GM19328 (cell line): ENCODE measurements around the gene SLC8A1.
"Not testable (repeated sequence)": the region's sequence is repeated elsewhere in the genome, so short reads cannot be mapped to it uniquely, and the experiment has no call there.

Experiments used
- ATAC-seq: cut with Tn5 transposase; IDR thresholded peaks from one replicate; pipeline ENCODE4 v1.9.1; 2021; ENCODE audit warnings: mild to moderate bottlenecking, moderate library complexity; ENCODE audit not compliant: unreplicated experiment

Gene SLC8A1

GRCh38 chr2:40090044-40090443 is 361.8 kb downstream of the SLC8A1 start:
- ATAC-seq, result no peak

- no peak for ATAC-seq
Observed at GRCh38 chr2:40087927-40088326, 364.0 kb downstream of the SLC8A1 start.

- no peak for ATAC-seq
Observed at GRCh38 chr2:40087434-40087833, 364.5 kb downstream of the SLC8A1 start.

DNA sequence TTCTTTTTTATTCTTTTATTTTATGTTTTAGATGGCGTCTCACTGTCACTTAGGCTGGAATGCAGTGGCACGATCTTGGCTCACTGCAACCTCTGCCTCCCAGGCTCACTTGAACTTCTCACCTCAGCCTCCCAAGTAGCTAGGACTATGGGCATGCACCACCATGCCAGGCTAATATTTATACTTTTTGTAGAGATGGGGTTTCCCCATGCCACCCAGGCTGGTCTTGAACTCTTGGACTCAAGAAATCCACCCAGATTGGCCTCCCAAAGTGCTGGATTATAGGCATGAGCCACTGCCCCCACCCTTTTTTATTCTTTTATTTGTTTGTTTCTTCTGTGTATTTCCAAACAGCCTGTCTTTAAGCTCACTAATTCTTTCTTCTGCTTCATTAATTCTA is 366.1 kb downstream of the SLC8A1 start:
- no peak for ATAC-seq

DNA sequence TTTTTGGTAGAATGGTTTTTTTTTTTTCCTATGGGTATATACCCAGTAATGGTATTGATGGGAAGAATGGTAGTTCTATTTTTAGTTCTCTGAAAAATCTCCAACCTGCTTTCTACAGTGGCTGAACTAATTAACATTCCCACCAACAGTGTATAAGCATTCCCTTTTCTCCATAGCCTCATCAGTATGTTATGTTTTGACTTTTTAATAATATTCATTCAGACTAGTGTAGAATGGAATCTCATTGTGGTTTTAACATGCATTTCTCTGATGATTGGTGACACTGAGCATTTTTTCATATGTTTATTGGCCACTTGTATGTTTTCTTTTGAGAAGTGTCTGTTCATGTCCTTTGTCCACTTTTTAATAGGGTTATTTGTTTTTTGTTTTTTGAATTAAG is 378.6 kb downstream of the SLC8A1 start:
- ATAC-seq, result not testable (repeated sequence)

- ATAC-seq, result no peak
Observed at GRCh38 chr2:40072442-40073232, 379.3 kb downstream of the SLC8A1 start.

GRCh38 chr2:40062381-40062780 is 389.5 kb downstream of the SLC8A1 start:
- ATAC-seq, result no peak

DNA sequence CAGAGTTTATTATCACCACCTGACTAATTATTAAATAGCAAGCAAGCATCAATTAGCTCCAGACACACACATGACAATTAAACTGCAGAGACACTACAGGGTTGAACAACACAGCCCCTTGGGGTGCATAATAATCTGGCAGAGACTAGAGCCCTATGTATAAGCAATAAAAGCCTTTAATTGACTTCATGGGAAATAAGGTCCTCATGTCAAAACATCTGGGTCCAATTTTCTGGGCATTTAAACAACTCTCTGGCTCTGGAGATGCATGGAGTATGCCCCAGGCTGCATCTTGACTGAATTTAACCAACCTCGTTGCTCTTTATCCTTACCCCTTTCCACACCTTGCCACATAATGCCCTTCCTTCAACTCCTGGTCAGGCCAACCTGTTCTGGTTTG is 402.1 kb downstream of the SLC8A1 start:
- ATAC-seq, result no peak

DNA sequence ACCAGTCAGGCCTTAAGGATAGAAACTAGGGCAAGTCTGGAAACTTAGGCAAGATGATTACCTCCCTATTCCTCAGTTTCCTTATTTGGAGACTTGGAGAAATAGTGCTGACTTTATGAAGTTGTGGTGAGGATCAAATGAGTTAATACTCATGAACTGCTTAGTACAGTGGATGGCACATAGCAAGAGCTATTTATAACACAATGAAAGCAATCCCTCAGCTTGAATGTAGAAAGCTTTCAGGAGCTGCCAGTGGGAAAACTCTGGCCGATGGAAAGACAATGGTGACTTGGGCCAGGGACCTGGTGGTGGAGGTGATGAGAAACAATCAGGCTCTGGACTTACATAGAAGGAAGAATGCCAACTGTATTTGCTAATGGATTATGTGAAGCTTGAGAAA is 403.4 kb downstream of the SLC8A1 start:
- ATAC-seq, result no peak

GRCh38 chr2:40047406-40047805 is 404.5 kb downstream of the SLC8A1 start:
- ATAC-seq, result no peak
